RWPE2 (cell line): ENCODE measurements around the gene RBPMS2.
"Not testable (repeated sequence)": the region's sequence is repeated elsewhere in the genome, so short reads cannot be mapped to it uniquely, and the experiment has no call there.

Experiments used
- ATAC-seq: fragments of 200-7000 bp; cut with Tn5 transposase; 3 replicates; pipeline ENCODE4 v1.9.1; 2021; ENCODE audit warnings: low read depth
- DNase-seq: peaks from one replicate; pipeline ENCODE4 v3.0.0-alpha.2; 2020; ENCODE audit warnings: low spot score
- H3K27ac ChIP-seq: fragments of 450-650 bp; 2 replicates; pipeline ENCODE4 v1.5.1; 2017; ENCODE audit warnings: mild to moderate bottlenecking; ENCODE audit not compliant: poor library complexity, severe bottlenecking
- H3K27me3 ChIP-seq: fragments of 250-450 bp; sonication (Bioruptor Pico); 2 replicates; pipeline ENCODE4 v1.5.1; 2021; ENCODE audit warnings: mild to moderate bottlenecking, moderate library complexity; ENCODE audit not compliant: insufficient read depth, poor library complexity, severe bottlenecking
- H3K36me3 ChIP-seq: fragments of 250-450 bp; sonication (Bioruptor Pico); 2 replicates; pipeline ENCODE4 v1.5.1; 2020; ENCODE audit warnings: low read depth, mild to moderate bottlenecking, moderate library complexity
- H3K4me1 ChIP-seq: fragments of 250-450 bp; sonication (Bioruptor Pico); 2 replicates; pipeline ENCODE4 v1.5.1; 2021; ENCODE audit warnings: mild to moderate bottlenecking, moderate library complexity; ENCODE audit not compliant: insufficient read depth, poor library complexity, severe bottlenecking
- H3K4me3 ChIP-seq: fragments of 250-450 bp; sonication (Bioruptor Pico); 2 replicates; pipeline ENCODE4 v1.5.1; 2021; ENCODE audit warnings: mild to moderate bottlenecking, moderate library complexity; ENCODE audit not compliant: severe bottlenecking
- H3K9me3 ChIP-seq: fragments of 250-450 bp; sonication (Bioruptor Pico); 2 replicates; pipeline ENCODE4 v1.5.1; 2021; ENCODE audit warnings: mild to moderate bottlenecking, moderate library complexity; ENCODE audit not compliant: severe bottlenecking
- TF ChIP-seq, protein P1 (sequence below): fragments of 450-650 bp; IDR thresholded peaks from one replicate; pipeline ENCODE4 v1.5.1; 2017; ENCODE audit warnings: mild to moderate bottlenecking, moderate library complexity; ENCODE audit not compliant: poor library complexity, severe bottlenecking

Gene RBPMS2

DNA sequence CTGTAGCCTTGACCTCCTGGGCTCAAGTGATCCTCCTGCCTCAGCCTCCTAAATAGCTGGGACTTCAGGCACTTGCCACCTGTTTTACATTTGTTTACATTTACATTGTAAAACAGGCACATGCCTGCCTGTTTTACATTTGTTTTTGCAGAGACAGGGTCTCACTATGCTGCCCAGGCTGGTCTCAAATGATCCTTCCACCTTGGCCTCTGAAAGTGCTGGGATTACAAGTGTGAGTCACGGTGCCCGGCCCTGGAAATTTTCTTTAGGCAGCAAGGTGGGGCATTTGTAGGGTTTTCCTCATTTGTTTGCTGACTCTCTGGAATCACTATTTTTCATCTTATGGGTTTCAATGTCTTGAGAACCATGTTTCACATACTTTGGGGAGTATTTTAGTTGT lies 25.1 kb upstream of the RBPMS2 start:
- no peaks in the 10 kb centered on the region for H3K9me3 ChIP-seq
- no peaks in the 10 kb centered on the region for H3K27me3 ChIP-seq
- no peaks in the 10 kb centered on the region for H3K36me3 ChIP-seq
- no peak overlapping the region for H3K27ac ChIP-seq
- peak; percentile 50; the same call in 2 of the 3 replicates for ATAC-seq
- H3K4me3 ChIP-seq: no peak overlapping the region
- no peaks in the 10 kb centered on the region for H3K4me1 ChIP-seq
- TF ChIP-seq, protein P1, sequence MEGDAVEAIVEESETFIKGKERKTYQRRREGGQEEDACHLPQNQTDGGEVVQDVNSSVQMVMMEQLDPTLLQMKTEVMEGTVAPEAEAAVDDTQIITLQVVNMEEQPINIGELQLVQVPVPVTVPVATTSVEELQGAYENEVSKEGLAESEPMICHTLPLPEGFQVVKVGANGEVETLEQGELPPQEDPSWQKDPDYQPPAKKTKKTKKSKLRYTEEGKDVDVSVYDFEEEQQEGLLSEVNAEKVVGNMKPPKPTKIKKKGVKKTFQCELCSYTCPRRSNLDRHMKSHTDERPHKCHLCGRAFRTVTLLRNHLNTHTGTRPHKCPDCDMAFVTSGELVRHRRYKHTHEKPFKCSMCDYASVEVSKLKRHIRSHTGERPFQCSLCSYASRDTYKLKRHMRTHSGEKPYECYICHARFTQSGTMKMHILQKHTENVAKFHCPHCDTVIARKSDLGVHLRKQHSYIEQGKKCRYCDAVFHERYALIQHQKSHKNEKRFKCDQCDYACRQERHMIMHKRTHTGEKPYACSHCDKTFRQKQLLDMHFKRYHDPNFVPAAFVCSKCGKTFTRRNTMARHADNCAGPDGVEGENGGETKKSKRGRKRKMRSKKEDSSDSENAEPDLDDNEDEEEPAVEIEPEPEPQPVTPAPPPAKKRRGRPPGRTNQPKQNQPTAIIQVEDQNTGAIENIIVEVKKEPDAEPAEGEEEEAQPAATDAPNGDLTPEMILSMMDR: no peak
- no peak for DNase-seq

DNA sequence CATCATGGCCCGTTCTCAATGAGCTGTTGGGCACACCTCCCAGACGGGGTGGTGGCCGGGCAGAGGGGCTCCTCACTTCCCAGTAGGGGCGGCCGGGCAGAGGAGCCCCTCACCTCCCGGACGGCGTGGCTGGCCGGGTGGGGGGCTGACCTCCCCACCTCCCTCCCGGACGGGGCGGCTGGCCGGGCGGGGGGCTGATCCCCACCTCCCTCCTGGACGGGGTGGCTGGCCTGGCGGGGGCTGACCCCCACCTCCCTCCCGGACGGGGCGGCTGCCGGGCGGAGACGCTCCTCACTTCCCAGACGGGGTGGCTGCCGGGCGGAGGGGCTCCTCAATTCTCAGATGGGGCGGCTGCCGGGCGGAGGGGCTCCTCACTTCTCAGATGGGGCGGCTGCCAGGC lies 23.5 kb upstream of the RBPMS2 start:
- H3K4me1 ChIP-seq, H3K9me3 ChIP-seq, ATAC-seq, H3K27ac ChIP-seq, H3K36me3 ChIP-seq, H3K27me3 ChIP-seq, H3K4me3 ChIP-seq, DNase-seq: not testable (repeated sequence)

DNA sequence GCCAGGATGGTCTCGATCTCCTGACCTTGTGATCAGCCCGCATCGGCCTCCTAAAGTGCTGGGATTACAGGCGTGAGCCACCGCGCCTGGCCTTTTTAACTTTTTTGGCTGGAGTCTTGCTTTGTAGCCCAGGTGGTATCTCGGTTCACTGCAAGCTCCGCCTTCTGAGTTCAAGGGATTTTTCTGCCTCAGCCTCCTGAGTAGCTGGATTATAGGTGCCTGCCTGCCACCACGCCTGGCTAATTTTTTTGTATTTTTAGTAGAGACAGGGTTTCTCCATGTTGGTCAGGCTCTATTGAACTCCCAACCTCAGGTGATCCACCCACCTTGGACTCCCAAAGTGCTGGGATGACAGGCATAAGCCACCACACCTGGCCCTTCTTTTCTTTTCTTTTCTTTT lies 20.5 kb upstream of the RBPMS2 start:
- not testable (repeated sequence) for H3K4me3 ChIP-seq, H3K4me1 ChIP-seq, ATAC-seq, H3K27me3 ChIP-seq, H3K27ac ChIP-seq, DNase-seq, H3K36me3 ChIP-seq, H3K9me3 ChIP-seq

DNA sequence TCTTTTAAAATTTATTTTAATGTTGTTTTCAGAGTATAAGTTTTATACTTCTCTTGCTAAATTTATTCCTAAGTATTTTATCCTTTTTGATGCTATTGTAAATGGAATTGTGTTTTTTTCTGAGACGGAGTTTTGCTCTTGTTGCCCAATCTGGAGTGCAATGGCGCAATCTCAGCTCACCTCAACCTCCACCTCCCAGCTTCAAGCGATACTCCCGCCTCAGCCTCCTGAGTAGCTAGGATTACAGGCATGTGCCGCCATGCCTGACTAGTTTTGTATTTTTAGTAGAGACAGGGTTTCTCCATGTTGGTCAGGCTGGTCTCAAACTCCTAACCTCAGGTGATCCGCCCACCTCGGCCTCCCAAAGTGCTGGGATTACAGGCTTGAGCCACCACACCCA lies 19.9 kb upstream of the RBPMS2 start:
- H3K36me3 ChIP-seq, H3K9me3 ChIP-seq, H3K4me3 ChIP-seq, H3K27me3 ChIP-seq, H3K4me1 ChIP-seq, H3K27ac ChIP-seq, DNase-seq, ATAC-seq: not testable (repeated sequence)

DNA sequence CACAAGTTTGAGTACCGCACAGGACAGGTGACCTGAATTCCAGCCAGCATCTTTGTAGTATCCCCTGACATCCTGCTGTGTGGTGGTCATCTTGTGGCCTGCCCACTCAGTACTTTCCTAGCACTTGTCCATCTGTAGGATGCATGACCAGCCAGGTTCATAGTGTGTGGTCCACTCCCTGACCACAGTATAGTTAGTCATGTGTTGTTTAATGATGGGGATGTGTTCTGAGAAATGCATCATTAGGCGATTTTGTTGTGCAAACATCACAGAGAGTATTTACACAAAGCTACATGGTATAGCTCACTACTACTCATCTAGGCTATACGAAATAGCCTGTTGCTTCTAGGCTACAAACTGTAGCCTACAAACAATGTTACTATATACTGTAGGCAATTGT lies 16.9 kb upstream of the RBPMS2 start:
- peaks cover 2% of the 10 kb centered on the region for H3K9me3 ChIP-seq
- ATAC-seq (peak; percentile 51), DNase-seq (no peak)
- H3K4me3 ChIP-seq: no peak overlapping the region
- H3K27ac ChIP-seq: no peak overlapping the region
- H3K36me3 ChIP-seq: no peaks in the 10 kb centered on the region
- no peaks in the 10 kb centered on the region for H3K4me1 ChIP-seq
- TF ChIP-seq, protein P1: no peak
- H3K27me3 ChIP-seq: no peaks in the 10 kb centered on the region

DNA sequence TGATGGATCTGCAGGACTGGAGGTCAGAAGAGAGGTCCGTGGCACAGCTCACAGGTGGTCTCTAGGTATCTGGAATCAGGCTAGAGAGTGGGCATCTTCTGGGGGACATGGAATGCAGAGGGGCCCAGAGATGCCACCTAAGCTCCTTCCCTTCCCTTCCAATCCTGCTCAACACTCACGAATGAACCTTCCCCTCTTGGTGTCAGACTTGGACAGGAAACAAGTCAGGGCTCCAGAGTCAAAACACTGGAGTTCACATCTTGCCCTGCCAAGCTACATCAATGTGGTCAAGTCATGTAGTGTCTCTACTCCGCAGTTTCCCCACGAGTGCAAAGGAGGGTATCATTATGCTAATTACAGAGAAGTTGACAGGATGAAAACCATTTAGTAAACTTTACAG lies 16.0 kb upstream of the RBPMS2 start:
- Histone ChIP-seq H3K9me3 (peaks cover 2% of the 10 kb centered on the region), H3K4me1 (no peaks in the 10 kb centered on the region), H3K27me3 (no peaks in the 10 kb centered on the region), H3K4me3 (no peak overlapping the region), H3K36me3 (no peaks in the 10 kb centered on the region), H3K27ac (no peak overlapping the region)
- ATAC-seq: 0 out of 3 replicates have a peak, but pooled peaks have one; percentile 14
- TF ChIP-seq, protein P1: no peak
- no peak for DNase-seq
